ENCODE results near the gene ABCC11.

ABCC11 gene

DNA sequence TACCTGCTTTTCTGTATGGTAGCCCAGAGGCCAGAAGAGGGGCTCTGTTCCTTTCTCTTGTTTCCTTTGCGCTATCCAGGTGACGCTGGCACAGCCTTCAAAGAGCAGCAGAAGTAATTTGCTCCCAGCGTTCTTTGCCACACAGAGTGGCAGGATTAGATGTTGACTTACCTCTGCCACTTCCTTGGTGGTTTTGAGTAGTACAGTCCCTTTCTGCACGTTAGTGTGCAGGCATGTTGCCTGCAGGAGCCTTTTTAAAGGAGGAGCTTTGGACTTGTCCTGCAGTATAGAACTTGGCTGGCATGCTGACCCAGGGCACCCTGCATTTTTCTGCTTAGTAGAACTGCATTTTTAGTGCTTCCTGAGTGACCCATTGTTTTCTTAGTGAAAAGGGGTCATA is at the start of gene ABCC11:
Gene ABCC11 (minus strand): TSS at position 229 of the 400 bp plus-strand sequence. CDS start 15,618 bp downstream, outside the sequence.
- Mint-ChIP-seq H3K27me3 (ENCODE audit: low read depth) (no peaks in the 10 kb centered on the region), H3K27ac (peak within 1 kb of the TSS; percentile 52), H3K4me3 (peak within 1 kb of the TSS; percentile 99), H3K36me3 (ENCODE audit: low read depth) (peaks cover 10% of the 10 kb centered on the region), H3K9me3 (no peaks in the 10 kb centered on the region), H3K4me1 (ENCODE audit: low read depth) (peaks cover 28% of the 10 kb centered on the region)
- no peak for DNase-seq (ENCODE audit: low spot score)

GRCh38 chr16:48295488-48296281 is 48.3 kb upstream of the ABCC11 start:
- H3K27ac Mint-ChIP-seq: no peak overlapping the region
- peaks cover 3% of the 10 kb centered on the region for H3K4me1 Mint-ChIP-seq (ENCODE audit: low read depth)
- no peaks in the 10 kb centered on the region for H3K27me3 Mint-ChIP-seq (ENCODE audit: low read depth)
- peaks cover 41% of the 10 kb centered on the region for H3K36me3 Mint-ChIP-seq (ENCODE audit: low read depth)
- H3K9me3 Mint-ChIP-seq: no peaks in the 10 kb centered on the region
- no peak overlapping the region for H3K4me3 Mint-ChIP-seq
- DNase-seq (ENCODE audit: low spot score): no peak

DNA sequence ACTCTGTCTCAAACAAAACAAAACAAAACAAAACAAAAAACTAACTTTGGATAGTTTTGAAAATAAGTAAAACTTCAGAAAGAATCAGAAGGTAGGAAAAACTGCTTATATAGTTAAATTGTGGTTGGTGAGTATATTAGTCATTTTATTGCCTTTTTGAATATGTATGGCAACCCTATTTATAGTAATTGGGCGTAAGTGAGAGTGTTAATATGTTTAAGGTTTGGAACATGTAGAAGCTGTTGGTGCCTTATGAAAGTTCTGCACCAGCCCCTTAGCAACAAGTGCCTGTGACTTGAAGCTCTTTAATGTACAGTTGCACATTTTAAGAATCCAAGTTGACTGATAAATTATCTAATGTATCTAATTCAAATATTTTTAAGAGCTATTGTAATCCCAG is 47.4 kb upstream of the ABCC11 start:
- no peak overlapping the region for H3K27ac Mint-ChIP-seq
- no peak for DNase-seq (ENCODE audit: low spot score)
- H3K36me3 Mint-ChIP-seq (ENCODE audit: low read depth): peaks cover 38% of the 10 kb centered on the region
- H3K27me3 Mint-ChIP-seq (ENCODE audit: low read depth): no peaks in the 10 kb centered on the region
- no peaks in the 10 kb centered on the region for H3K9me3 Mint-ChIP-seq
- H3K4me3 Mint-ChIP-seq: no peak overlapping the region
- peaks cover 4% of the 10 kb centered on the region for H3K4me1 Mint-ChIP-seq (ENCODE audit: low read depth)

- no peak for DNase-seq (ENCODE audit: low spot score)
- Mint-ChIP-seq H3K27ac (peak overlapping the region; percentile 8), H3K27me3 (ENCODE audit: low read depth) (no peaks in the 10 kb centered on the region), H3K4me3 (no peak overlapping the region), H3K9me3 (peaks cover 5% of the 10 kb centered on the region), H3K36me3 (ENCODE audit: low read depth) (peaks cover 42% of the 10 kb centered on the region), H3K4me1 (ENCODE audit: low read depth) (peaks cover 4% of the 10 kb centered on the region)
Observed at GRCh38 chr16:48292452-48292851, 45.1 kb upstream of the ABCC11 start.

DNA sequence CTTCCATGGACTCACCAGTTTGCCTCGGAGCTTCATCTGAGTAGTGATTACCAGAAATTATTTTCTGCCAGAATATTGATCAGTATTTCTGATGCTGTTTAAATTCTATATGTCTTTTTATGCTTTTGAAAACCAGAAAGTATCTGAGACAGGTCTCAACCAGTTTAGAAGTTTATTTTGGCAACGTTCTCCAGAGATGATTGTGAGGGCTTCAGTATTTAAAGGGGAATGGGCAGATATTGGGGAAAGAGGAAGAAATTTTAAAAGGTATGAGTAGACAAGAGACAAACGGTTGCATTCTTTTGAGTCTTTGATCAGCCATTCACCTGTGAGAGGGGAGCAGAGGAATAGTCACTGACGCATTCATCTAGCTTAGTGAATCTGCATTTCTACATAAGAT is 44.4 kb upstream of the ABCC11 start:
- no peak overlapping the region for H3K27ac Mint-ChIP-seq
- H3K4me3 Mint-ChIP-seq: no peak overlapping the region
- peaks cover 4% of the 10 kb centered on the region for H3K4me1 Mint-ChIP-seq (ENCODE audit: low read depth)
- no peaks in the 10 kb centered on the region for H3K27me3 Mint-ChIP-seq (ENCODE audit: low read depth)
- H3K9me3 Mint-ChIP-seq: peaks cover 12% of the 10 kb centered on the region
- peaks cover 49% of the 10 kb centered on the region for H3K36me3 Mint-ChIP-seq (ENCODE audit: low read depth)
- DNase-seq (ENCODE audit: low spot score): no peak

GRCh38 chr16:48291303-48291702 is 44.0 kb upstream of the ABCC11 start:
- Mint-ChIP-seq H3K36me3 (ENCODE audit: low read depth) (peaks cover 52% of the 10 kb centered on the region), H3K9me3 (peaks cover 13% of the 10 kb centered on the region), H3K4me1 (ENCODE audit: low read depth) (peaks cover 4% of the 10 kb centered on the region), H3K27me3 (ENCODE audit: low read depth) (no peaks in the 10 kb centered on the region), H3K4me3 (no peak overlapping the region), H3K27ac (no peak overlapping the region)
- DNase-seq (ENCODE audit: low spot score): no peak

DNA sequence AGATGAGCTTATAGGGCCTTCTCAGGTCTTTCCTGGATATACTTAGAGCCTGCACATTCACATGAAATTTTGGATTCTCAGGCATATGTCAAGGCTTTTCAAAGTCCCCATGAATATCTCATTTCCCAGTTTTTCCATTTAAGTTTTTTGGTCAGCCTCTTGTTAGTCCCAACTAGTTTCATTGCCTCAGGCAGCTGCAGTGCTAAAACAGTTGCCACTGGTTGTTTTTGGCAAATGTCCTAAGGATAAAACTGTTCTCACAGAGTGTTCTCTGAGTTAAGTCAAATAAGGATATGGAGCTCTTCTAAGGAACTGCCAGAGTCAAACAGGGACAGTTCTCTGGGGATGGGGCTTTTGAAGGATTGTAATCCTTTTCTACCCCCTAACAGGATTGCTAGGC is 39.9 kb upstream of the ABCC11 start:
- H3K27me3 Mint-ChIP-seq (ENCODE audit: low read depth): no peaks in the 10 kb centered on the region
- no peak overlapping the region for H3K4me3 Mint-ChIP-seq
- DNase-seq (ENCODE audit: low spot score): no peak
- H3K36me3 Mint-ChIP-seq (ENCODE audit: low read depth): peaks cover 63% of the 10 kb centered on the region
- peaks cover 14% of the 10 kb centered on the region for H3K4me1 Mint-ChIP-seq (ENCODE audit: low read depth)
- no peak overlapping the region for H3K27ac Mint-ChIP-seq
- peaks cover 24% of the 10 kb centered on the region for H3K9me3 Mint-ChIP-seq

GRCh38 chr16:48284772-48285409 is 37.6 kb upstream of the ABCC11 start:
- Mint-ChIP-seq H3K4me1 (ENCODE audit: low read depth) (peaks cover 10% of the 10 kb centered on the region), H3K27me3 (ENCODE audit: low read depth) (no peaks in the 10 kb centered on the region), H3K36me3 (ENCODE audit: low read depth) (peaks cover 51% of the 10 kb centered on the region), H3K27ac (peak overlapping the region; percentile 34), H3K9me3 (peaks cover 24% of the 10 kb centered on the region), H3K4me3 (no peak overlapping the region)
- no peak for DNase-seq (ENCODE audit: low spot score)

DNA sequence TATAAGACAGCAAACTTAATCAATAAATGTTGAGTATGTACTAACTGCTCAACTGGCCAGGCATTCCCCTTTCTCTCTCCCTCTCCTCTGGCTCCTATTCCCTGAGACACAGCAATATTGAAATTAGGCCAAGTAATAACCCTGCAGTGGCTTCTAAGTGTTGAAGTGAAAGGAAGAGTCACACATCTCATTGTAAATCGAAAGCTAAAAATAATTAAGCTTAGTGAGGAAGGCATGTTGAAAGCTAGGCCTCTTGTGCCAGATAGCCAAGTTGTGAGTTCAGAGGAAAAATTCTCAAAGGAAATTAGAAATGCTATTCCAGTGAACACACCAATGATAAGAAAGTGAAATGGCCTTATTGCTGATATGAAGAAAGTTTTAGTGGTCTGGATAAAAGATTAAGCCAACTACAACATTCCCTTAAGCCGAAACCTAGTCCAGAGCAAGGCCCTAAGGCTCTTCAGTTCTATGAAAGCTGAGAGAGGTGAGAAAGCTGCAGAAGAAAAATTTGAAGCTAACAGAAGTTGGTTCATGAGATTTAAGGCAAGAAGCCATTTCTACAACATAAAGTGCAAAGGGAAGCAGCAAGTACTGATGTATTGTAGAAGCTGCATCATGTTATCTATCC is 35.4 kb upstream of the ABCC11 start:
- Mint-ChIP-seq H3K4me3 (no peak overlapping the region), H3K9me3 (peaks cover 22% of the 10 kb centered on the region), H3K27ac (no peak overlapping the region), H3K36me3 (ENCODE audit: low read depth) (peaks cover 55% of the 10 kb centered on the region), H3K4me1 (ENCODE audit: low read depth) (peaks cover 10% of the 10 kb centered on the region), H3K27me3 (ENCODE audit: low read depth) (no peaks in the 10 kb centered on the region)
- DNase-seq (ENCODE audit: low spot score): no peak

- DNase-seq (ENCODE audit: low spot score): no peak
- H3K4me1 Mint-ChIP-seq (ENCODE audit: low read depth): peaks cover 10% of the 10 kb centered on the region
Observed at GRCh38 chr16:48280546-48280945, 33.2 kb upstream of the ABCC11 start.

GRCh38 chr16:48279199-48279598 is 31.9 kb upstream of the ABCC11 start:
- no peak overlapping the region for H3K27ac Mint-ChIP-seq
- H3K27me3 Mint-ChIP-seq (ENCODE audit: low read depth): no peaks in the 10 kb centered on the region
- H3K4me3 Mint-ChIP-seq: no peak overlapping the region
- no peak for DNase-seq (ENCODE audit: low spot score)
- H3K36me3 Mint-ChIP-seq (ENCODE audit: low read depth): peaks cover 36% of the 10 kb centered on the region
- peaks cover 3% of the 10 kb centered on the region for H3K4me1 Mint-ChIP-seq (ENCODE audit: low read depth)
- no peaks in the 10 kb centered on the region for H3K9me3 Mint-ChIP-seq

More at GRCh38 chr16:48280546-48280945, 33.2 kb upstream of the ABCC11 start:
- H3K36me3 Mint-ChIP-seq (ENCODE audit: low read depth): peaks cover 46% of the 10 kb centered on the region
- H3K27ac Mint-ChIP-seq: no peak overlapping the region
- peaks cover 6% of the 10 kb centered on the region for H3K9me3 Mint-ChIP-seq
- H3K27me3 Mint-ChIP-seq (ENCODE audit: low read depth): no peaks in the 10 kb centered on the region
- H3K4me3 Mint-ChIP-seq: no peak overlapping the region

- Mint-ChIP-seq H3K4me1 (ENCODE audit: low read depth) (no peaks in the 10 kb centered on the region), H3K4me3 (no peak overlapping the region), H3K36me3 (ENCODE audit: low read depth) (peaks cover 23% of the 10 kb centered on the region), H3K27ac (no peak overlapping the region), H3K9me3 (no peaks in the 10 kb centered on the region), H3K27me3 (ENCODE audit: low read depth) (no peaks in the 10 kb centered on the region)
- DNase-seq (ENCODE audit: low spot score): no peak
Observed at GRCh38 chr16:48277158-48277557, 29.8 kb upstream of the ABCC11 start.

DNA sequence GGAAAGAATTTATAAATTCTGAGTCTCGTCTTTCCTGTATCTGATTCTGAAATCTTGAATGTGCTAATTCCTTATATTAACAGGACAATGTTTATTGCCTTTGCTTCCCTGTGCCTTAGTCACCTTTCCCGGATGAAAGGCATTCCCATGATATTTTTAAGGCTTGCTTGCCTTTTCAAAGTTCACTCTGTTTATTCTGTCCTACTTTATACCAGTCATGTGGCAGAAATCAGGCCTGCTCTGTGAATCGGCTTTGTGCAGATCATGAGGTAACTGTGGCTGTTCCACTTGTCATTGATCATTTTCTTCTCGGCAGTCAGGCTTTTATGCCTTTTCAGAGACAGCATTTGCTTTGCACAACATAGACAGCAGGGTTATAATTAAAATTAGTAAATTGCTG is 28.8 kb upstream of the ABCC11 start:
- Mint-ChIP-seq H3K4me3 (no peak overlapping the region), H3K27ac (no peak overlapping the region), H3K9me3 (no peaks in the 10 kb centered on the region), H3K36me3 (ENCODE audit: low read depth) (peaks cover 22% of the 10 kb centered on the region), H3K27me3 (ENCODE audit: low read depth) (no peaks in the 10 kb centered on the region), H3K4me1 (ENCODE audit: low read depth) (no peaks in the 10 kb centered on the region)
- no peak for DNase-seq (ENCODE audit: low spot score)

DNA sequence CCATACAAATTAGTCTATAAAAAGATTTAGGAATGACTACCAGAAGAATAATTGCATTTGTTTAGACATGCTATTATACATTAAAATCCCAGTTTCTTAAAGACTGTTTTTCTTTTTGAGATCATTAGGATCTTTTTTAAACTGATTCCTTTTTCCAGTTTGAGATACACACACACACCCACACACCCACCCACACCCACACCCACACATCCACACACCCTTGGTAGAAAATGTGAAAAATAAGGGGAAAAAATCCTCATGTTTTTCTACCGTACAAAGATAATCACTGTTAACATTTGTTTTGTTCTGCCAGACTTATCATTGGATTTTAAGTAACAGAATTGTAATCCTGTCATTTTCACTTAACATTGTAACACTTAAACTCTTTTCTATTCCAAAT is 27.1 kb upstream of the ABCC11 start:
- H3K36me3 Mint-ChIP-seq (ENCODE audit: low read depth): peaks cover 27% of the 10 kb centered on the region
- DNase-seq (ENCODE audit: low spot score): no peak
- H3K4me3 Mint-ChIP-seq: no peak overlapping the region
- H3K27ac Mint-ChIP-seq: no peak overlapping the region
- no peaks in the 10 kb centered on the region for H3K9me3 Mint-ChIP-seq
- no peaks in the 10 kb centered on the region for H3K4me1 Mint-ChIP-seq (ENCODE audit: low read depth)
- no peaks in the 10 kb centered on the region for H3K27me3 Mint-ChIP-seq (ENCODE audit: low read depth)

Measured in T-helper 2 cell treated with Interferon-gamma antibody and Interleukin-4, amounts not matched to agents 5 μg/mL and 100 μg/mL, for 36 hours (primary cell).